B cell (primary cell): ENCODE results near the gene FBXO42. TPM values are rescaled to one million over a fixed set of nuclear protein-coding genes. Genes with fewer than 3 reads are reported as not detected.

ENCODE experiments used
- ATAC-seq: fragments of 200-7000 bp; cut with Tn5 transposase; one replicate; pipeline ENCODE4 v1.10.0; 2021; ENCODE audit warnings: low read depth, mild to moderate bottlenecking, moderate number of reproducible peaks, moderate library complexity
- CTCF ChIA-PET: fragments of 350-600 bp; sonication (Branson Sonifier 250); formaldehyde crosslinking; loops from one replicate; lab custom pipeline; 2021; ENCODE audit warnings: antibody characterized with exemption, inconsistent platforms; lab: Charles Lee
- POLR2A ChIA-PET: fragments of 350-600 bp; sonication (Branson Sonifier 250); formaldehyde crosslinking; loops from one replicate; lab custom pipeline; 2021; ENCODE audit warnings: antibody characterized with exemption; lab: Charles Lee
- DNase-seq: peaks from one replicate; pipeline ENCODE4 v3.0.0; 2013
- H2AFZ ChIP-seq: 2 replicates; pipeline ENCODE4 v1.6.1; 2012; ENCODE audit warnings: mild to moderate bottlenecking, low read depth, low read length; ENCODE audit not compliant: insufficient read depth, poor library complexity, severe bottlenecking
- H3K27ac ChIP-seq, 2 donors: 1 replicate in 1 of 2; 2 replicates in 1 of 2; pipeline ENCODE4 v1.5.1; 2012 to 2013; ENCODE audit warnings: low read length in 2 of 2, mild to moderate bottlenecking in 2 of 2, moderate library complexity in 1 of 2
- H3K27me3 ChIP-seq, 4 experiments: fragments of 200-600 bp in 1 of 4; sonication (generic) in 1 of 4; replicated peaks in 1 of 4; 1 replicate in 2 of 4; 2 replicates in 2 of 4; pipeline versions ENCODE4 v1.6.1 to v1.7.0; 2013 to 2016; ENCODE audit warnings: low read length in 3 of 4, mild to moderate bottlenecking in 2 of 4, mixed read lengths in 1 of 4, moderate library complexity in 1 of 4; ENCODE audit not compliant: insufficient read depth in 4 of 4, control insufficient read depth in 3 of 4; ENCODE audit errors: control extremely low read depth in 1 of 4
- H3K36me3 ChIP-seq, 2 experiments: replicated peaks in 1 of 2; 1 replicate in 1 of 2; 2 replicates in 1 of 2; pipeline versions ENCODE4 v1.6.1 to v1.7.1; 2013; ENCODE audit warnings: low read length in 1 of 2; ENCODE audit not compliant: insufficient read depth in 2 of 2, control insufficient read depth in 1 of 2; ENCODE audit errors: control extremely low read depth in 1 of 2, extremely low read depth in 1 of 2
- H3K4me1 ChIP-seq, 2 donors: fragments of 200-600 bp in 1 of 2; sonication (generic) in 1 of 2; 1 replicate in 1 of 2; 2 replicates in 1 of 2; pipeline versions ENCODE4 v1.5.1 to v1.6.1; 2013 to 2017; ENCODE audit warnings: low read length in 2 of 2; ENCODE audit not compliant: control insufficient read depth in 2 of 2, insufficient read depth in 2 of 2
- H3K4me2 ChIP-seq: replicated peaks from 2 replicates; pipeline ENCODE3; 2012; ENCODE audit warnings: mild to moderate bottlenecking, low read depth, low read length; ENCODE audit not compliant: poor library complexity, severe bottlenecking
- H3K4me3 ChIP-seq, 5 experiments: fragments of 200-600 bp in 1 of 5; sonication (generic) in 1 of 5; 1 replicate in 3 of 5; 2 replicates in 2 of 5; pipeline versions ENCODE4 v1.5.1 to v1.7.0; 2011 to 2016; ENCODE audit warnings: low read length in 4 of 5, mild to moderate bottlenecking in 4 of 5, low read depth in 2 of 5, control low read depth in 1 of 5, moderate library complexity in 1 of 5; ENCODE audit not compliant: insufficient read depth in 1 of 5; ENCODE audit errors: control extremely low read depth in 1 of 5, extremely low read depth in 1 of 5
- H3K79me2 ChIP-seq: fragments of 200-600 bp; sonication (generic); one replicate; pipeline ENCODE4 v1.6.0; 2016; ENCODE audit warnings: low read length; ENCODE audit not compliant: control insufficient read depth, insufficient read depth
- H3K9ac ChIP-seq: fragments of 200-600 bp; sonication (generic); 2 replicates; pipeline ENCODE4 v1.6.1; 2017; ENCODE audit warnings: mild to moderate bottlenecking, low read length, moderate library complexity
- H3K9me3 ChIP-seq, 3 donors: one replicate each; pipeline versions ENCODE4 v1.6.1 to v1.7.1; 2013; ENCODE audit warnings: low read length in 2 of 3; ENCODE audit not compliant: control insufficient read depth in 2 of 3, insufficient read depth in 1 of 3; ENCODE audit errors: control extremely low read depth in 1 of 3
- H4K20me1 ChIP-seq: 2 replicates; pipeline ENCODE4 v1.6.0; 2012; ENCODE audit warnings: mild to moderate bottlenecking, low read length; ENCODE audit not compliant: insufficient read depth, control insufficient read depth, poor library complexity, severe bottlenecking
- H3K27ac Mint-ChIP-seq: one replicate; pipeline ENCODE4 v1.8.0; 2021; ENCODE audit warnings: mixed read lengths
- H3K27me3 Mint-ChIP-seq: one replicate; pipeline ENCODE4 v1.8.0; 2021; ENCODE audit warnings: mixed read lengths
- H3K4me1 Mint-ChIP-seq: one replicate; pipeline ENCODE4 v1.8.0; 2021; ENCODE audit warnings: mixed read lengths
- H3K4me3 Mint-ChIP-seq: one replicate; pipeline ENCODE4 v1.8.0; 2021; ENCODE audit warnings: mixed read lengths
- H3K9me3 Mint-ChIP-seq: one replicate; pipeline ENCODE4 v1.8.0; 2022; ENCODE audit warnings: mixed read lengths; ENCODE audit not compliant: insufficient read depth
- EZH2 ChIP-seq: IDR thresholded peaks from 2 replicates; pipeline ENCODE4 v1.6.1; 2012; ENCODE audit warnings: borderline replicate concordance, low read depth, mild to moderate bottlenecking, moderate library complexity, low read length; ENCODE audit not compliant: insufficient read depth, poor library complexity, severe bottlenecking
- WGBS: methylation state at CpG from one replicate; pipeline ENCODE4 v1.1.5; 2013; ENCODE audit warnings: missing lambda C conversion rate; ENCODE audit not compliant: insufficient coverage; 5-methylcytosine and 5-hydroxymethylcytosine counted together
- intact Hi-C: fragments of 100-400 bp; cut with micrococcal nuclease; formaldehyde crosslinking; loops from one replicate; pipeline ENCODE4 v1.10.0; 2022
- polyA plus RNA-seq: library from polyadenylated mRNA; depleted of rRNA; stranded (reverse); fragments of >200 nt; gene quantifications from 2 replicates; pipeline ENCODE4 v1.2.3, GENCODE V29; 2012
- total RNA-seq, 2 donors: library from RNA; stranded (reverse); fragments of 120-200 nt in 1 of 2; gene quantifications; 1 replicate in 1 of 2; 2 replicates in 1 of 2; pipeline versions ENCODE4 v1.2.3 to v1.2.4, GENCODE V29; 2013 to 2022
- TF ChIP-seq, protein P1 (sequence below): fragments of 200-600 bp; IDR thresholded peaks from one replicate; pipeline ENCODE4 v1.8.0; 2022; ENCODE audit warnings: antibody characterized with exemption, mild to moderate bottlenecking

FBXO42 gene
- total and polyA plus RNA-seq, 2 donors (not counting 1 experiment from before 2014, with no cell fraction given) = 17.2 to 33.1 TPM

- Mint-ChIP-seq H3K27ac (no peak overlapping the region), H3K4me3 (no peak overlapping the region), H3K4me1 (no peaks in the 10 kb centered on the region), H3K27me3 (no peaks in the 10 kb centered on the region), H3K9me3 (no peaks in the 10 kb centered on the region)
- DNase-seq (no peak), ATAC-seq (no peak)
- Histone ChIP-seq H3K4me1 (no peaks in the 10 kb centered on the region), H3K36me3 (peaks cover 0 to 6% of the 10 kb centered on the region in 2 experiments), H3K9ac (no peak overlapping the region), H3K79me2 (no peaks in the 10 kb centered on the region), H3K4me2 (no peak overlapping the region), H2AFZ (no peak overlapping the region), H4K20me1 (no peaks in the 10 kb centered on the region), H3K27me3 (no peaks in the 10 kb centered on the region), H3K4me3 (no peak overlapping the region), H3K9me3 (no peaks in the 10 kb centered on the region), H3K27ac (no peak overlapping the region)
- TF ChIP-seq EZH2 = no peak
- TF ChIP-seq, protein P1, sequence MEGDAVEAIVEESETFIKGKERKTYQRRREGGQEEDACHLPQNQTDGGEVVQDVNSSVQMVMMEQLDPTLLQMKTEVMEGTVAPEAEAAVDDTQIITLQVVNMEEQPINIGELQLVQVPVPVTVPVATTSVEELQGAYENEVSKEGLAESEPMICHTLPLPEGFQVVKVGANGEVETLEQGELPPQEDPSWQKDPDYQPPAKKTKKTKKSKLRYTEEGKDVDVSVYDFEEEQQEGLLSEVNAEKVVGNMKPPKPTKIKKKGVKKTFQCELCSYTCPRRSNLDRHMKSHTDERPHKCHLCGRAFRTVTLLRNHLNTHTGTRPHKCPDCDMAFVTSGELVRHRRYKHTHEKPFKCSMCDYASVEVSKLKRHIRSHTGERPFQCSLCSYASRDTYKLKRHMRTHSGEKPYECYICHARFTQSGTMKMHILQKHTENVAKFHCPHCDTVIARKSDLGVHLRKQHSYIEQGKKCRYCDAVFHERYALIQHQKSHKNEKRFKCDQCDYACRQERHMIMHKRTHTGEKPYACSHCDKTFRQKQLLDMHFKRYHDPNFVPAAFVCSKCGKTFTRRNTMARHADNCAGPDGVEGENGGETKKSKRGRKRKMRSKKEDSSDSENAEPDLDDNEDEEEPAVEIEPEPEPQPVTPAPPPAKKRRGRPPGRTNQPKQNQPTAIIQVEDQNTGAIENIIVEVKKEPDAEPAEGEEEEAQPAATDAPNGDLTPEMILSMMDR = no peak
- 96% methylated on average over 8 of the region's 8 CpGs for WGBS
- intact Hi-C loops = no loop called here
- ChIA-PET POLR2A (no interaction called here), CTCF (no interaction called here)
These were observed 153.7 kb downstream of the FBXO42 start for GRCh38 chr1:16198444-16199156.

- H3K9me3 ChIP-seq = no peaks in the 10 kb centered on the region
- H3K4me3 Mint-ChIP-seq = no peak overlapping the region
- TF ChIP-seq, protein P1 = no peak
- TF ChIP-seq EZH2 = no peak
- WGBS = no CpG with 5 or more reads among the region's 3 CpGs
- no peaks in the 10 kb centered on the region for H3K4me1 ChIP-seq
- H3K9ac ChIP-seq = no peak overlapping the region
- no peak overlapping the region for H3K4me3 ChIP-seq
- no peak overlapping the region for H2AFZ ChIP-seq
- H3K9me3 Mint-ChIP-seq = no peaks in the 10 kb centered on the region
- no peaks in the 10 kb centered on the region for H3K79me2 ChIP-seq
- no peak overlapping the region for H3K4me2 ChIP-seq
- H3K4me1 Mint-ChIP-seq = no peaks in the 10 kb centered on the region
- no peaks in the 10 kb centered on the region for H3K36me3 ChIP-seq
- H3K27ac Mint-ChIP-seq = no peak overlapping the region
- DNase-seq (no peak), ATAC-seq (no peak)
- H3K27ac ChIP-seq = no peak overlapping the region
- H3K27me3 ChIP-seq = no peaks in the 10 kb centered on the region
- H4K20me1 ChIP-seq = no peaks in the 10 kb centered on the region
- intact Hi-C loops = no loop called here
- H3K27me3 Mint-ChIP-seq = no peaks in the 10 kb centered on the region
- ChIA-PET POLR2A (no interaction called here), CTCF (no interaction called here)
These were observed 155.4 kb downstream of the FBXO42 start for GRCh38 chr1:16196874-16197273.
